Measurements from ENCODE around the gene HMX1.

DNA sequence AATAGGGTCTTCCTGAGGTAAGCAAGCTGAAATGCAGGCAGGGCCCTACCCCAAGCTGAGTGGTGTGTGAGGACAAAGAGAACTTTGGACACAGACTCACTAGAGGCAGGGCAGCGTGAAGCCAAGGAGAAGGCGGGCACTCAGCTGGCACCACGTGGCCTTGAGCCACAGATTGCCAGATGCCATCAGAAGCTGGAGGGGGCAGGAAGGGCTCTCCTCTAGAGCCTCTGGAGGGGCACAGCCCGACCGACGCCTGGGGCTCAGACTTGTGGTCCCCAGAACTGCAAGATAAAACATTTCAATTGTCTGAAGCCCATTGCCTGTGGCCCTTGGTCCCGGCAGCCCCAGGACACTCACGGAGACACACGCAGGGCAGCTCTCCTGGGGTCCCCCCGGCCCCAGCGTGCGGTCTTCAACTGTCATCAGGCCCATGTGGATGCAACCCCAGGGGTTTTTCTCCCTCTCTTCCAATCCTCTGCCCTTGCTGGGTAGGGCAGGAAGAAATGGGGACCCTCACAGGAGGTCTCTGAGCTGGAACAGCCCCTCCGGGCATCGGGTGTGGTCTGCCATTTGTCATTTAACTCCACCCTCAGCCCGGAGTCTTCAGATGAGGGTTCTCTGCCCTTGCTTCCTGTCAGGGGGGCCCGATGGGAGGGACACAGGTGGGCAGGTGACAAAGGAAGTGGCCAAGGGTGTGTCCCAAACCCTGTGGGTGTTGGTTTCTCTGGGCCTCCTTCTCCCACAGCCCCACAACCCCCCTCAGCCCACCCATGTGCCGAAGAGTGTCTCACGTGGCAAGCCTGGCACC, 22.2 kb downstream of the HMX1 start:
- TF ChIP-seq, protein P1, sequence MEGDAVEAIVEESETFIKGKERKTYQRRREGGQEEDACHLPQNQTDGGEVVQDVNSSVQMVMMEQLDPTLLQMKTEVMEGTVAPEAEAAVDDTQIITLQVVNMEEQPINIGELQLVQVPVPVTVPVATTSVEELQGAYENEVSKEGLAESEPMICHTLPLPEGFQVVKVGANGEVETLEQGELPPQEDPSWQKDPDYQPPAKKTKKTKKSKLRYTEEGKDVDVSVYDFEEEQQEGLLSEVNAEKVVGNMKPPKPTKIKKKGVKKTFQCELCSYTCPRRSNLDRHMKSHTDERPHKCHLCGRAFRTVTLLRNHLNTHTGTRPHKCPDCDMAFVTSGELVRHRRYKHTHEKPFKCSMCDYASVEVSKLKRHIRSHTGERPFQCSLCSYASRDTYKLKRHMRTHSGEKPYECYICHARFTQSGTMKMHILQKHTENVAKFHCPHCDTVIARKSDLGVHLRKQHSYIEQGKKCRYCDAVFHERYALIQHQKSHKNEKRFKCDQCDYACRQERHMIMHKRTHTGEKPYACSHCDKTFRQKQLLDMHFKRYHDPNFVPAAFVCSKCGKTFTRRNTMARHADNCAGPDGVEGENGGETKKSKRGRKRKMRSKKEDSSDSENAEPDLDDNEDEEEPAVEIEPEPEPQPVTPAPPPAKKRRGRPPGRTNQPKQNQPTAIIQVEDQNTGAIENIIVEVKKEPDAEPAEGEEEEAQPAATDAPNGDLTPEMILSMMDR (IDR thresholded peaks at IDR 0.05), result no peak
- no peak for TF ChIP-seq POLR2AphosphoS5 (IDR thresholded peaks at IDR 0.05)

Data from breast epithelium (tissue), 3 donors.